ENCODE measurements around the gene SETBP1.

The SETBP1 gene

GRCh38 chr18:44841752-44842587, 161.3 kb downstream of the SETBP1 start:
- DNase-seq = no peak
- no peak for ATAC-seq

GRCh38 chr18:44842588-44843412, 162.1 kb downstream of the SETBP1 start:
- DNase-seq (no peak), ATAC-seq (no peak)

GRCh38 chr18:44844486-44844885, 163.8 kb downstream of the SETBP1 start:
- ATAC-seq (no peak), DNase-seq (no peak)

- DNase-seq = no peak
- ATAC-seq = no peak
These were observed 165.8 kb downstream of the SETBP1 start for GRCh38 chr18:44846450-44846849.

GRCh38 chr18:44848644-44849335, 168.1 kb downstream of the SETBP1 start:
- no peak for DNase-seq
- no peak for ATAC-seq

GRCh38 chr18:44849361-44849760, 168.7 kb downstream of the SETBP1 start:
- DNase-seq (no peak), ATAC-seq (no peak)

GRCh38 chr18:44850001-44850400, 169.3 kb downstream of the SETBP1 start:
- no peak for ATAC-seq
- no peak for DNase-seq

GRCh38 chr18:44851856-44852621, 171.4 kb downstream of the SETBP1 start:
- DNase-seq (no peak), ATAC-seq (no peak)

- no peak for DNase-seq
- ATAC-seq = no peak
These were observed 172.1 kb downstream of the SETBP1 start for GRCh38 chr18:44852818-44853217.

- DNase-seq = no peak
These were observed 172.7 kb downstream of the SETBP1 start for GRCh38 chr18:44853430-44853829.

GRCh38 chr18:44855681-44856080, 175.0 kb downstream of the SETBP1 start:
- no peak for ATAC-seq

More at GRCh38 chr18:44853430-44853829, 172.7 kb downstream of the SETBP1 start:
- ATAC-seq = no peak

GRCh38 chr18:44856157-44856556, 175.5 kb downstream of the SETBP1 start:
- DNase-seq (no peak), ATAC-seq (no peak)

More at GRCh38 chr18:44855681-44856080, 175.0 kb downstream of the SETBP1 start:
- no peak for DNase-seq

GRCh38 chr18:44857081-44857480, 176.4 kb downstream of the SETBP1 start:
- no peak for ATAC-seq

GRCh38 chr18:44857744-44858491, 177.2 kb downstream of the SETBP1 start:
- ATAC-seq = no peak
- DNase-seq = no peak

More at GRCh38 chr18:44857081-44857480, 176.4 kb downstream of the SETBP1 start:
- DNase-seq = no peak

- no peak for DNase-seq
- peak; percentile 40 for ATAC-seq
These were observed 178.6 kb downstream of the SETBP1 start for GRCh38 chr18:44859263-44859662.

- no peak for ATAC-seq
- DNase-seq = no peak
These were observed 179.2 kb downstream of the SETBP1 start for GRCh38 chr18:44859751-44860439.

- DNase-seq (no peak), ATAC-seq (no peak)
These were observed 181.4 kb downstream of the SETBP1 start for GRCh38 chr18:44862112-44862511.

GRCh38 chr18:44866103-44866502, 185.4 kb downstream of the SETBP1 start:
- ATAC-seq = no peak

GRCh38 chr18:44869533-44869932, 188.8 kb downstream of the SETBP1 start:
- ATAC-seq (no peak), DNase-seq (no peak)

More at GRCh38 chr18:44866103-44866502, 185.4 kb downstream of the SETBP1 start:
- DNase-seq = no peak

All from stimulated activated naive CD8-positive, alpha-beta T cell treated with anti-CD3 and anti-CD28 coated beads, Interleukin-15, Interleukin-2, amounts not matched to agents 100 U/mL and 50 U/mL, for 24 hours (primary cell).